Bronchial epithelial cell (primary cell): ENCODE measurements around the gene PDE6A. TPM values are rescaled to one million over a fixed set of nuclear protein-coding genes. Genes with fewer than 3 reads are reported as not detected.
A peak's percentile ranks its signal among the peaks of the same experiment; 100 is the strongest.

Source experiments
- DNase-seq: peaks from one replicate; pipeline ENCODE4 v3.0.0-alpha.2; 2010; ENCODE audit warnings: low read depth
- FAIRE-seq: peaks from 2 replicates; lab custom pipeline; 2011; peaks lifted over from hg19 to GRCh38; lab: Jason Lieb, UNC
- H3K27me3 ChIP-seq: 2 replicates; pipeline ENCODE4 v1.5.1; 2011; ENCODE audit warnings: low read length; ENCODE audit not compliant: control insufficient read depth, insufficient read depth
- H3K36me3 ChIP-seq: 2 replicates; pipeline ENCODE4 v1.5.1; 2011; ENCODE audit warnings: low read length; ENCODE audit not compliant: control insufficient read depth, insufficient read depth
- H3K4me3 ChIP-seq: 2 replicates; pipeline ENCODE4 v1.5.1; 2011; ENCODE audit warnings: mild to moderate bottlenecking, low read depth, low read length, control low read depth
- total RNA-seq: library from RNA; depleted of rRNA; stranded (reverse); fragments of >200 nt; gene quantifications from 2 replicates; pipeline ENCODE4 v1.2.1, GENCODE V29; 2014
- TF ChIP-seq, protein P1 (sequence below): IDR thresholded peaks from 2 replicates; pipeline ENCODE4 v1.5.1; 2011; ENCODE audit warnings: mild to moderate bottlenecking, moderate library complexity, low read length, control low read depth, inconsistent platforms; ENCODE audit not compliant: insufficient read depth, severe bottlenecking

Gene PDE6A
- total RNA-seq, 1 donor from 2014 or later = not detected

DNA sequence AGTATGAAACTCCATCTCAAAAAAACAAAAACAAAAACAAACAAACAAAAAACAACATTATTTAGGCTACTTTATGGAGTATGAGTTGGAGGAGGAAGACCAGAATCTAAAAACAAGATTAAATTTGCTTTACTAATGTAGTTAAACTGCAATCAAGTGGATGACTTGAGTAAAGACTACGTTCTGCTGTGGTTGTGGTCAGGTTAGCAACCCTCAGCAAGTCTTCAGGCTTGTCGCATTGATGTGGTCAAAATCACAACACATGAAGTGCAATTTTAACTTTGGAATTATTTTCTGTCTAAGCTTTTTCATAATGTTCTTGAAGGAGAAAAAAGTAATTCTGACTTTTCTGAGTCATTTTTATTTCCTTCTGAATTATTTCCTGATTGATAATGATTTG is 43.1 kb downstream of the PDE6A start:
- Histone ChIP-seq H3K36me3 (no peaks in the 10 kb centered on the region), H3K4me3 (no peak overlapping the region), H3K27me3 (no peaks in the 10 kb centered on the region)
- DNase-seq (no peak), FAIRE-seq (no peak)
- TF ChIP-seq, protein P1, sequence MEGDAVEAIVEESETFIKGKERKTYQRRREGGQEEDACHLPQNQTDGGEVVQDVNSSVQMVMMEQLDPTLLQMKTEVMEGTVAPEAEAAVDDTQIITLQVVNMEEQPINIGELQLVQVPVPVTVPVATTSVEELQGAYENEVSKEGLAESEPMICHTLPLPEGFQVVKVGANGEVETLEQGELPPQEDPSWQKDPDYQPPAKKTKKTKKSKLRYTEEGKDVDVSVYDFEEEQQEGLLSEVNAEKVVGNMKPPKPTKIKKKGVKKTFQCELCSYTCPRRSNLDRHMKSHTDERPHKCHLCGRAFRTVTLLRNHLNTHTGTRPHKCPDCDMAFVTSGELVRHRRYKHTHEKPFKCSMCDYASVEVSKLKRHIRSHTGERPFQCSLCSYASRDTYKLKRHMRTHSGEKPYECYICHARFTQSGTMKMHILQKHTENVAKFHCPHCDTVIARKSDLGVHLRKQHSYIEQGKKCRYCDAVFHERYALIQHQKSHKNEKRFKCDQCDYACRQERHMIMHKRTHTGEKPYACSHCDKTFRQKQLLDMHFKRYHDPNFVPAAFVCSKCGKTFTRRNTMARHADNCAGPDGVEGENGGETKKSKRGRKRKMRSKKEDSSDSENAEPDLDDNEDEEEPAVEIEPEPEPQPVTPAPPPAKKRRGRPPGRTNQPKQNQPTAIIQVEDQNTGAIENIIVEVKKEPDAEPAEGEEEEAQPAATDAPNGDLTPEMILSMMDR = no peak

DNA sequence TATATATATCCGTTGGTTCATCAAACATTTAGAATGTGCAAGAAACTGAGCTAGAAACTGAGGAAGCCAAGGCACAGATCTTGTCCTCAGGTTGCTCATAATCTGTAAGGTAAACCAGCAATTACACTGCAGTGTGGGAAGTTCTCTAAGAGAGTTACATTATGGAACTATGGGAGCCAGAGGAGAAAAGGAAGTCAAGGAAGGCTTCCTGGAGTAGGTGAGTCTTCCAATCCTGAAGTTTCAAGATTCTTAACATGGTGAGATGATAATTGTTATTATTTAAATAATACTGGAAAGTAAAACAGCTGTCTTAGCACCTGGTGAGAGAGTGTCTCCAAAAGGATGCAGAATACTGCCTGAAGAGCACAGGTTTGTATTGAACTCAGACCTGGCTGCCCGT is 44.2 kb downstream of the PDE6A start:
- no peak for FAIRE-seq
- TF ChIP-seq, protein P1 = no peak
- Histone ChIP-seq H3K4me3 (no peak overlapping the region), H3K27me3 (no peaks in the 10 kb centered on the region), H3K36me3 (no peaks in the 10 kb centered on the region)
- DNase-seq = no peak

DNA sequence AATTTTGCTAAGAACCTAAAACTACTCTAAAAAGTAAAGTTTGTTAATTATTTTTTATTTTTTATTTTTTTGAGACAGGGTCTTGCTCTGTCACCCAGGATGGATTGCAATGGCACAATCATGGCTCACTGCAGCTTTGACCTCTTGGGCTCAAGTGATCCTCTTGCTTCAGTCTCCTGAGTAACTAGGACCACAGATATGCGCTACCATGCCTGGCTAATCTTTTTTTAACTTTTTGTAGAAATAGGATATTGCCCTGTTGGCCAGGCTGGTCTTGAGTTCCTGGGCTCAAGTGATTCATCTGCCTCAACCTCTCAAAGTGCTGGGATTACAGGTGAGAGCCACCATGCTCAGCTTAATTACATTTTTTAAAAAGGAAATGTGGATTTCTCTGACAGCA is 45.8 kb downstream of the PDE6A start:
- Histone ChIP-seq H3K36me3 (no peaks in the 10 kb centered on the region), H3K4me3 (no peak overlapping the region), H3K27me3 (no peaks in the 10 kb centered on the region)
- TF ChIP-seq, protein P1 = no peak
- FAIRE-seq (no peak), DNase-seq (no peak)

DNA sequence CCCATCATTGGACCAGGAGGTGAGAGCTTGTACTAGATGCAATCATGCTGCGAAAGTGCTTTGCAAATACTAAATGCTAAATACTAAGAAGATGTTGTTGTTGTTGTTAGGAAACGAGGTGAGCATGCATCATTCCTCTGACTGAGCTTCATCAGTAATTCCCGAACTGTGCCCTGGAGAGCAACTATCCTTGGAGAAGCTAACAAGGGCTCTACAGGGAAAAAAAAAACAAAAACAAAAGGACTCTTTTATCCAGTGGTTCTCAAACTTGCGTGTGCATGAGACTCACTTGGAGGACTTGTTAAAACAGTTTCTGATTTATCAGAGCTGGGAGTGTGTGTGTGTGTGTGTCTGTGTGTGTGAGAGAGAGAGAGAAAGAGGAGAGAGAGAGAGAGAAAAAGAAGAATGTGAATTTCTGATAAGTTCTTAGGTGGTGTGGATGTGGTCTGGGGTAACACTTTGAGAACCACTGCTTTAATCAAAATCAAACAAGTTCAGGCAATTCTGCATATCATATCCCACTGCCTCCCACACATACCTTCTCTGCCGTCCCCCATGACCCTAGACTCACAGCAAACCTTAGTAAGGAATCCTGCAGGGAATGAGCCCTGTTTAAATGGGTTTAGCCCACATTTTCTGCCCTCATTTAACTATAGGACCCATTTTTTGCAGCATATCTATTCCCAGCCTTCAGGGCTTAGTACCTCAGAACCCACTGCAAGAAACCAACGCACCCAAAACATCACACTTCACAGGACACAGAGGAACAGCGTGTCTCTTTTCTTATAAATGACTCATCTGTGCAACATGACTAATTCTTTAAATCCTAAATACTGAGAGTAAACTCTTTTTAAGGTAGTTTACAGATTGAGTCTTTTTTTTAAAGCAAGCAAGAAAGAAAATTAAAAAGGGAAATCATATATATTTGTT is 48.9 kb downstream of the PDE6A start:
- DNase-seq (peak; percentile 74), FAIRE-seq (peak; percentile 18)
- H3K27me3 ChIP-seq = no peaks in the 10 kb centered on the region
- TF ChIP-seq, protein P1 = no peak
- no peaks in the 10 kb centered on the region for H3K36me3 ChIP-seq
- H3K4me3 ChIP-seq = no peak overlapping the region

DNA sequence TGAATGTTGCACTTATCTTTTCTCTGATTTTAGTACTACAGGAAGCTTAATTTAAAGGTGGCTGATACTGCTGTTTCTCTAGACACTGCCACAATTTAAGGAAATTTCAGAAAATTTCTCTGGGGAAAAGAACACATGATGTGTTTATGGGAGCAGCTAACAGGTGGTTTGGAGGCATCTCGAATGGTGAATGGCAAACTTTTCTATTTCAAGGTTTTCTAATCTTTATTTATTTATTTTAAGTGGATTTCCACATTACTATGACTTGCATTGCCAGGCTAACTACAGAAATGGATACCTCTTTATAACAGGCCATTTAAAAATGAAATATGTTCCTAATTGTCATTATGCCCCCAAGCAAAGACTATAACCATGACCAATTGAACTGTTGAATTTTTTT is 50.4 kb downstream of the PDE6A start:
- DNase-seq (no peak), FAIRE-seq (no peak)
- Histone ChIP-seq H3K36me3 (no peaks in the 10 kb centered on the region), H3K27me3 (no peaks in the 10 kb centered on the region), H3K4me3 (no peak overlapping the region)
- TF ChIP-seq, protein P1 = no peak
